ENCODE data around the gene AKT1.

The AKT1 gene

DNA sequence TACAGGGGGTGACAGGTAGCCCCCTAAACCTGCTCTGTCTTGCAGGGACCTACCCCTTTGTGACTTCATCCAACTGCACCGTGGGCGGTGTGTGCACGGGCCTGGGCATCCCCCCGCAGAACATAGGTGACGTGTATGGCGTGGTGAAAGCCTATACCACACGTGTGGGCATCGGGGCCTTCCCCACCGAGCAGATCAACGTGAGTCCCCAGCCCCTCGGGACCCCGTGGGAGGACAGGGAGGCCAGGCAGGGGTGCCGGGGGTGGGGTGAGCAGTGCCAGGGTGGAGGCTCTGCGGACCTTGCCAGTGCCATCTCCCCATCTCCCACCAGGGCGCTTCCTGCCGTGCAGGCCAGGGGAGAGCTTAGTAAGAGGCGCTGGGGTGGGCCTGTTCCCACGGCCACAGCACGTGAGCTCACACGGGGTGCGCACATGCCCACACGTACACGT is 53.7 kb downstream of the AKT1 start:
- no peak overlapping the region for H3K4me3 ChIP-seq (ENCODE audit: low read depth, low read length)
- DNase-seq (ENCODE audit: low read depth) = no peak
- TF ChIP-seq, protein P1, sequence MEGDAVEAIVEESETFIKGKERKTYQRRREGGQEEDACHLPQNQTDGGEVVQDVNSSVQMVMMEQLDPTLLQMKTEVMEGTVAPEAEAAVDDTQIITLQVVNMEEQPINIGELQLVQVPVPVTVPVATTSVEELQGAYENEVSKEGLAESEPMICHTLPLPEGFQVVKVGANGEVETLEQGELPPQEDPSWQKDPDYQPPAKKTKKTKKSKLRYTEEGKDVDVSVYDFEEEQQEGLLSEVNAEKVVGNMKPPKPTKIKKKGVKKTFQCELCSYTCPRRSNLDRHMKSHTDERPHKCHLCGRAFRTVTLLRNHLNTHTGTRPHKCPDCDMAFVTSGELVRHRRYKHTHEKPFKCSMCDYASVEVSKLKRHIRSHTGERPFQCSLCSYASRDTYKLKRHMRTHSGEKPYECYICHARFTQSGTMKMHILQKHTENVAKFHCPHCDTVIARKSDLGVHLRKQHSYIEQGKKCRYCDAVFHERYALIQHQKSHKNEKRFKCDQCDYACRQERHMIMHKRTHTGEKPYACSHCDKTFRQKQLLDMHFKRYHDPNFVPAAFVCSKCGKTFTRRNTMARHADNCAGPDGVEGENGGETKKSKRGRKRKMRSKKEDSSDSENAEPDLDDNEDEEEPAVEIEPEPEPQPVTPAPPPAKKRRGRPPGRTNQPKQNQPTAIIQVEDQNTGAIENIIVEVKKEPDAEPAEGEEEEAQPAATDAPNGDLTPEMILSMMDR (IDR thresholded peaks at IDR 0.05; ENCODE audit: low read depth, low read length, missing control alignments) = no peak

DNA sequence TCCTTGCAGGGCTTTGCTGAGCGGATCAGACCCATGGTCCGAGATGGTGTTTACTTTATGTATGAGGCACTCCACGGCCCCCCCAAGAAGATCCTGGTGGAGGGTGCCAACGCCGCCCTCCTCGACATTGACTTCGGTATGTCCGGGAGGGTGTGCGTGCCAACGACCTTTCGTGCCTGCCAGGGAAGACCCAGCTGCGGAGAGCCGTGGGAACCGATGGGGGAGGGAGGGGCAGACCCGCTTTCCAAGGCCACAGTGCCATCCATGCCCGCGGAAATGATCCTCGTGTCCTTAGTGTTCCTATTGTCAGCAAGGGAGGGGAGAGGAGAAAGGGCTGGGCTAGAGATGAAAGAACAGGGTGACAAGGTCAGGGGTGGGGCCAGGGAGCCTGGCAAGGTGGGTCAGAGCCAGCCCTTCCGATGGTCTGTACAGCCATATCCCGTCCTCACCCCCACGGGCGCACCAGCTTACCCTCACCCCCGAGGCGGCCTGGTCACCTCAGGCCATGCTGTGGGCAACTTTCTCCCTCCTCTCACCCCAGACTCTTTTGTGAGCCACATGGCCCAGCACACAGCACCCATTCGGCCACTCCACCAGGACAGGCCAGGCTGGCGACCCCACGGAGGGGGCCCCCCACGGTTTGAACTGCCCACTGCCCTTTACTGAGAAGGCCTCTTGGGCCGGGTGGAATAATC is 54.3 kb downstream of the AKT1 start:
- H3K4me3 ChIP-seq (ENCODE audit: low read depth, low read length) = no peak overlapping the region
- DNase-seq (ENCODE audit: low read depth) = no peak
- TF ChIP-seq, protein P1 (IDR thresholded peaks at IDR 0.05; ENCODE audit: low read depth, low read length, missing control alignments) = no peak

DNA sequence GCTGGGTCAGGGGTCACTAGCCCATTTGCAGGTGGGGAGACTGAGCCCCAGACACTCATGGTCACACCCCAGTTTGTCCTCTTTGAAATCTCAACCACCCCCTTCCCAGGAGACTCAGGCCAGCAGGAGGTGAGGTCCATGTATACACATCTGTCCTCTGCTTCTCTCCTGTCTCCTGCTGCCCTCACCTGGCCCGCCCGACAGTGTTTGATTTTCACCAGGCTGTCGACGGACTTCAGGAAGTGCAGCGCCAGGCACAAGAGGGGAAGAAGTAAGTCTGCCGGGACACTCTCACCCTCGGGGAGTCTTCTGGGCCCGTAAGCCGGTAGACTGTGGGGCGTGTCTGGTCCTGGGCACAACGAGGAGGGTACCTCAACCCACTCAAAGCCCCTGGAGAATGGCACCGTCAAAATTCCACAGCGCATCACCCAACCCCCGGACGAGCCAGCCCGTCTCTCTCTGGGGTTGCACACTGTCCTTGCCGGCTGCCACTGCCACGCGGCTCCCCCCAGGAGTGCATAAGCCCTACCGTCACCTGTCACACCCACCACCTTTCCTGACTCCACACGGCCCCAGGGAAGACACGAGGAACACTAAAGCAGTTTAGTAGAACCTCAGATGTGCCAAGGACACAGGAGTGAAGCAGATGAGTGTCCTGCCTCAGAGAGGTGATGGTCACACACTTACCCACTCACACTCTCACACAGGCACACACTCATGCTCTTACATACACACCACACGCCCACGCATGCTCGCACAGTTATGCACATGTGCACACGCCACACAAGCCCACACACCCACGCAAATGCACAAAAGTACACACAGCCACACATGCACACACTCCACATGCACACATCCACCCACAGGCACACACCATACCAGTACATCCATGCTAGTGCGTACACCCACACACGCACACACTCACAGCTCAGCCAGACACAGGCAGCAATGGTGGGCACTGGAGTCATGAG is 55.7 kb downstream of the AKT1 start:
- peak; percentile 16 for DNase-seq (ENCODE audit: low read depth)
- TF ChIP-seq, protein P1 (IDR thresholded peaks at IDR 0.05; ENCODE audit: low read depth, low read length, missing control alignments) = no peak
- no peak overlapping the region for H3K4me3 ChIP-seq (ENCODE audit: low read depth, low read length)

DNA sequence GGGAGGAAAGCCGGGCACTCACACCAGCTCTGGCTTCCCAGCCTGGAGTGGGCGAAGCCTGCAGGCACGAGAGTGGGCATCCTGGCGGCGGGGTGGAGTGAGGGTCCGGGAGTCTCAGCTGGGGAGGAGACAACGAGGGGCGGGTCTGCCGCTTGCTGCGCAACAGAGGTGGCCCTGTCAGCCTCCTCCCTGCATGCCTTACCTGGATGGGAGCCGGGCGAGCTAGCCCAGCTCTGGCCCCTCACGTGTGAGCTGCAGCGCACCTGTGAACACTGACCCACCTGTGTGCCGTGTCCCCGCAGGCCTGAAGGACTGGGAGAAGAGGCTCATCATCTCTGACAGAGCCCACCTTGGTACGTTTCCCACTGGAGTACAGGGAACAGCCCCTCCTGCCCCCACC is 56.5 kb downstream of the AKT1 start:
- TF ChIP-seq, protein P1 (IDR thresholded peaks at IDR 0.05; ENCODE audit: low read depth, low read length, missing control alignments) = no peak
- DNase-seq (ENCODE audit: low read depth) = no peak
- H3K4me3 ChIP-seq (ENCODE audit: low read depth, low read length) = no peak overlapping the region

DNA sequence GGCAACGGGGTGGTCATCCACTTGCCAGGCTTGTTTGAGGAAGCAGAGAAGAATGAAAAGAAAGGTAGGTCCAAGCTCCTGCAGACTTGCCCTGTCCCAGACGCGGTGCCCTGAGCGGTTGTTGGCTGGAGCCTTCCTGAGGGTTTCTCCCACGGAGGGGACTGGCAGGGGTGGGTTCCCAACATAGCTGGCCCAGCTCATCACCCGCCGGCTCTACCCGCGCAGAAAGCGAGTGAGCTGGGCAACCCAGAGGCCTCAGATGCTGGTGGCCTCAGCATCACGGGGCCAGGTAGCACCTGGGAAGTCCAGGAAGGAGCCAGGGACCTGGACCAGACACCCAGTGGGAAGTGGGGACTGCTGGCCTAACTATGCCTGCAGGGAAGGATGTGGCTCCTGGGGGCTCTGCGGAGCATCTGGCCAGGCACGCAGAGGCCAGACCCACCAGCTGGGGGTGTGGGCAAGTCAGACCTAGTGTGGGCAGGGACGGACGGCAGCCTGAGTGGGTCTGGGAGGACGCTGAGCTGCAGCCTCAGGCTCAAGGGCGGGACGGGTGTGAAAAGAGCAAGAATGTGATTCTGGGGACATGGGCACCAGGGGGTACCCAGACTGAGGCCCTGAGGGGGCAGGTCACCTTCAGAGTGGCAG is 57.1 kb downstream of the AKT1 start:
- DNase-seq (ENCODE audit: low read depth) = no peak
- H3K4me3 ChIP-seq (ENCODE audit: low read depth, low read length) = no peak overlapping the region
- TF ChIP-seq, protein P1 (IDR thresholded peaks at IDR 0.05; ENCODE audit: low read depth, low read length, missing control alignments) = no peak

DNA sequence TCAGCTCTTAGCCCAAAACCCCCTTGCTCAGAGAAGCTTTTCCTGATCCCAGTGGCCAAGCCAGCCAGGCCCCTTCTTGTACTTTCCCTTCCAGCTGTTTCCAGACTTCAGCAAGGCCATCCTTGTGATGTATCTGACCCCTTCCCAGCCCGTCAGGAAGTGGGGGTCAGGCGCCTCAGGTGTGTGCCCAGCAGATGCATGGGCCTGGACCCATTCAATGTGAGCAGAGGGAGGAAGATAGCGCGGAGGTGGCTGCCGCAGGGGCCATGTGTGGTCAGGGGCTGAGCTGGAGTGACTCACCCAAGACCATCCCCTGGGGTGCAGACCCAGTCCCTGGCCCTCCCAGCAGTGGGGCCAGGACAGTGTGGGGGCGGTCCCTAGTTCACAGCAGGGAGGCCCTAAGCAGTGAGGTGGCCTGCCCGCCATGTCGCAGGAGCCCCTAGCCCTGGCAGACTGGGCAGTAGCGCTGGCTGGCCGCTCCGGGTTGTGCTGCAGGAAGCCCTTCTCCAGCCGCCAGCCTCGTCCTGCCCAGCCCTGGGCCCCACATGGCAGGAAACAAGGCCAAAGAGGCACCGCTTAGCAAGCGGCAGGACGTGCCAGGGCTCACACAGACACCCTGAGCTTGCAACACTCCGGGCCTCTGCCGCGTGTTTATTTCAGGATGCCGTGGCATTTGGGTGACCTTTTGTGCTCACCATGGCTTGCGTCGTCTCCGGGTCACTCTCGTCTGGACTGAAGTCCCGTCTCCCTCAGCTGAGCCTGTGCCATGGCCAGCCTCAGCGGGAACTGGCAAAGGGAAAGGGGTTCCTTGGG is 59.5 kb downstream of the AKT1 start:
- no peak overlapping the region for H3K4me3 ChIP-seq (ENCODE audit: low read depth, low read length)
- no peak for DNase-seq (ENCODE audit: low read depth)
- TF ChIP-seq, protein P1 (IDR thresholded peaks at IDR 0.05; ENCODE audit: low read depth, low read length, missing control alignments) = no peak

Measured in GM12864 (cell line).